Duodenal mucosa (tissue), 2 donors: ENCODE data around the gene AP4B1.
"Not testable (repeated sequence)": the region's sequence is repeated elsewhere in the genome, so short reads cannot be mapped to it uniquely, and the experiment has no call there.

ENCODE experiments used
- H3K27ac ChIP-seq: one replicate; pipeline ENCODE4 v1.7.0; 2013; ENCODE audit warnings: low read depth, low read length
- H3K27me3 ChIP-seq, 2 donors: one replicate each; pipeline ENCODE4 v1.7.0; 2013; ENCODE audit warnings: low read length in 2 of 2, control low read depth in 1 of 2; ENCODE audit not compliant: insufficient read depth in 2 of 2, control insufficient read depth in 1 of 2
- H3K36me3 ChIP-seq, 2 donors: one replicate each; pipeline ENCODE4 v1.7.0; 2013; ENCODE audit warnings: low read length in 2 of 2, control low read depth in 1 of 2; ENCODE audit not compliant: insufficient read depth in 2 of 2, control insufficient read depth in 1 of 2
- H3K4me1 ChIP-seq, 2 donors: one replicate each; pipeline ENCODE4 v1.7.0; 2013; ENCODE audit warnings: low read length in 2 of 2, control low read depth in 1 of 2; ENCODE audit not compliant: insufficient read depth in 2 of 2, control insufficient read depth in 1 of 2
- H3K4me3 ChIP-seq, 2 donors: one replicate each; pipeline ENCODE4 v1.7.0; 2013; ENCODE audit warnings: low read length in 2 of 2, low read depth in 1 of 2
- H3K9ac ChIP-seq, 2 donors: one replicate each; pipeline ENCODE4 v1.7.0; 2013; ENCODE audit warnings: low read length in 2 of 2, low read depth in 1 of 2
- H3K9me3 ChIP-seq, 2 donors: one replicate each; pipeline ENCODE4 v1.7.0; 2013; ENCODE audit warnings: low read length in 2 of 2, control low read depth in 1 of 2; ENCODE audit not compliant: control insufficient read depth in 1 of 2

The AP4B1 gene

DNA sequence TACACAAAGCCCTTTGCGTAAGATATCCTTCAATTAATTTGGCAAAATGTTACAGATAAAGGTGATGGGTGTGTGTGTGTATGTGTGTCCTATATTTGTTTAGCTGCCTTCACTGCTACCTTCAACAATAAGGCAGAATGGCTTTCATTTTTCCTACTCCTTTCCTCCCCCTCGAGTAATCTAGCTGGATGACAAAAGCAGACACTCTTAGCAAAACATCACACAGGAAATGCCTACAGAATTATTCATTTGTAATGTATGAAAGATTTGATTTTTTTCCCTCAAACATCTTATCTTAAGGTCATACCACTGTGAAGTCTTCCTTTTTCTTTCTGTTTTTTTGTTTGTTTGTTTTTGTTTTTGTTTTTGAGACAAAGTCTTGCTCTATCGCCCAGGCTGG lies 43.7 kb downstream of the AP4B1 start:
- Histone ChIP-seq H3K9ac (no peak overlapping the region), H3K4me1 (peaks cover 8 to 13% of the 10 kb centered on the region in 2 donors)

GRCh38 chr1:113859478-113860175 lies 45.0 kb downstream of the AP4B1 start:
- Histone ChIP-seq H3K4me3 (no peak overlapping the region), H3K27me3 (no peaks in the 10 kb centered on the region), H3K4me1 (peaks cover 8 to 13% of the 10 kb centered on the region in 2 donors), H3K9me3 (no peaks in the 10 kb centered on the region), H3K36me3 (peaks cover 0 to 10% of the 10 kb centered on the region in 2 donors), H3K27ac (no peak overlapping the region), H3K9ac (no peak overlapping the region)

More for the DNA sequence above, 43.7 kb downstream of the AP4B1 start:
- H3K36me3 ChIP-seq: peaks cover 0 to 6% of the 10 kb centered on the region in 2 donors
- H3K27me3 ChIP-seq: no peaks in the 10 kb centered on the region
- H3K27ac ChIP-seq: no peak overlapping the region
- H3K4me3 ChIP-seq: no peak overlapping the region
- H3K9me3 ChIP-seq: no peaks in the 10 kb centered on the region

GRCh38 chr1:113858982-113859381 lies 45.6 kb downstream of the AP4B1 start:
- Histone ChIP-seq H3K9me3 (no peaks in the 10 kb centered on the region), H3K27ac (no peak overlapping the region), H3K4me1 (peaks cover 8 to 13% of the 10 kb centered on the region in 2 donors)

GRCh38 chr1:113858418-113858817 lies 46.2 kb downstream of the AP4B1 start:
- Histone ChIP-seq H3K4me1 (peaks cover 8 to 13% of the 10 kb centered on the region in 2 donors), H3K9me3 (no peaks in the 10 kb centered on the region), H3K27ac (no peak overlapping the region), H3K36me3 (peaks cover 0 to 13% of the 10 kb centered on the region in 2 donors), H3K9ac (no peak overlapping the region), H3K4me3 (no peak overlapping the region), H3K27me3 (no peaks in the 10 kb centered on the region)

More at GRCh38 chr1:113858982-113859381, 45.6 kb downstream of the AP4B1 start:
- Histone ChIP-seq H3K27me3 (no peaks in the 10 kb centered on the region), H3K4me3 (no peak overlapping the region), H3K9ac (no peak overlapping the region), H3K36me3 (peaks cover 0 to 13% of the 10 kb centered on the region in 2 donors)

DNA sequence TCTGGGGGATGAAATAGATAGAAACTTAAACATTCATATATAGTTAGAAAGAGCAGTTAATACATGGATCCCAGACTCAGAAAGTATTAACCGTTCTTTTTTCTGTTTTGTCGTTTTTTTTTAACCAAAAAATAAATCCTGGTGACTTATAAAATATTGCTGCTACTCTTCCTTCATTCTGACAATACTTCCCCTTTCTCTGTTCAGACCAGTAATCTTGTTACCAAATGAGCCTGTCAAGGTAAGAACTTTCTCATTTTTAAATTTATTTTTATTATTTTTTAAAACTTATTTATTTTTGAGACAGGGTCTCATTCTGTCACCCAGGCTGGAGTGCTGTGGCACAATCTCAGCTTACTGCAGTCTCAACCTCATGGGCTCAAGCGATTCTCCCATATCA lies 46.8 kb downstream of the AP4B1 start:
- H3K27ac ChIP-seq: no peak overlapping the region
- peaks cover 0 to 12% of the 10 kb centered on the region in 2 donors for H3K36me3 ChIP-seq
- H3K9ac ChIP-seq: no peak overlapping the region
- peaks cover 8 to 13% of the 10 kb centered on the region in 2 donors for H3K4me1 ChIP-seq
- no peaks in the 10 kb centered on the region for H3K27me3 ChIP-seq
- H3K4me3 ChIP-seq: no peak overlapping the region
- no peaks in the 10 kb centered on the region for H3K9me3 ChIP-seq

- Histone ChIP-seq H3K36me3 (peaks cover 0 to 8% of the 10 kb centered on the region in 2 donors), H3K4me1 (peaks cover 8 to 13% of the 10 kb centered on the region in 2 donors), H3K9me3 (no peaks in the 10 kb centered on the region), H3K9ac (no peak overlapping the region), H3K4me3 (no peak overlapping the region), H3K27ac (no peak overlapping the region), H3K27me3 (no peaks in the 10 kb centered on the region)
These were observed 48.2 kb downstream of the AP4B1 start for GRCh38 chr1:113856401-113856790.

GRCh38 chr1:113855630-113856400 lies 48.8 kb downstream of the AP4B1 start:
- peaks cover 8 to 12% of the 10 kb centered on the region in 2 donors for H3K4me1 ChIP-seq
- peaks cover 0 to 8% of the 10 kb centered on the region in 2 donors for H3K36me3 ChIP-seq
- no peak overlapping the region for H3K27ac ChIP-seq
- no peaks in the 10 kb centered on the region for H3K9me3 ChIP-seq
- H3K4me3 ChIP-seq: no peak overlapping the region
- no peak overlapping the region for H3K9ac ChIP-seq
- no peaks in the 10 kb centered on the region for H3K27me3 ChIP-seq

DNA sequence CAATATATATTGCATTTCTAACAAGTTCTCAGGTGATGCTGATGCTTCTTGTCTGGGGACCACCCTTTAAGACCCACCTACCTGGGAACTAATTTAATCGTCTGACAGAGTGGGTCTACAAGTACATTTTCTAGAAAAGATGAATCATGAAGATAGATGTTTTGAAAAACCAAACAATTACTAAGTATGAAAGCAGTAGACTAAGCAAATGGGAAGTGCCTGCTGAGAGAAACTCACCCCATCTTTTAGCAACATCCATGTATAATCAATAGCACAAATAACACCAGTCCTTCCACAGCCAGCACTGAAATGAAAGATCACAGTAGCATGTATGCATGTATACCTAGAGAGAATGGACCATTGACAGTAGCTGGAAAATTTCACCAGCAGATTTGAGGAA lies 50.4 kb downstream of the AP4B1 start:
- H3K36me3 ChIP-seq: peaks cover 0 to 8% of the 10 kb centered on the region in 2 donors
- H3K4me3 ChIP-seq: no peak overlapping the region
- H3K27me3 ChIP-seq: no peaks in the 10 kb centered on the region

DNA sequence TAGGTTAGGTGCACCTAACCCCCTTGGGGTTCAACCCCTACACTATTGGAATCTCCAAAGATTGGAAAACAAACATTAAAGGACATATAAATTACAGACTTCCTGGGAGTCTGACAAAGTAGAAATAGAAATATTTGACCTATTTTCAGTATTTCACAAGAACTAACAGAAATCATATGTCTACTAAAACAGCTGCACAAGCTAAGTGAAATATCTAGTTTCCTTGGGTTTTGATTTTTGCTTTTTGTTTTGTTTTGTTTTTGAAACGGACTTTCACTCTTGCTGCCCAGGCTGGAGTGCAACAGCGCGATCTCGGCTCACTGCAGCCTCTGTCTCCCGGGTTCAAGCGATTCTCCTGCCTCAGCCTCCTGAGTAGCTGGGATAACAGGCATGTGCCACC lies 51.9 kb downstream of the AP4B1 start:
- not testable (repeated sequence) for H3K27me3 ChIP-seq, H3K27ac ChIP-seq, H3K9me3 ChIP-seq

More for the DNA sequence above, 50.4 kb downstream of the AP4B1 start:
- Histone ChIP-seq H3K9ac (no peak overlapping the region), H3K9me3 (no peaks in the 10 kb centered on the region), H3K27ac (no peak overlapping the region), H3K4me1 (no peaks in the 10 kb centered on the region)

GRCh38 chr1:113850127-113850796 lies 54.3 kb downstream of the AP4B1 start:
- peaks cover 6 to 8% of the 10 kb centered on the region in 2 donors for H3K36me3 ChIP-seq
- H3K4me3 ChIP-seq: no peak overlapping the region
- H3K27ac ChIP-seq: no peak overlapping the region
- H3K4me1 ChIP-seq: no peaks in the 10 kb centered on the region
- H3K27me3 ChIP-seq: no peaks in the 10 kb centered on the region
- H3K9ac ChIP-seq: no peak overlapping the region
- no peaks in the 10 kb centered on the region for H3K9me3 ChIP-seq

More for the DNA sequence above, 51.9 kb downstream of the AP4B1 start:
- not testable (repeated sequence) for H3K4me3 ChIP-seq, H3K36me3 ChIP-seq, H3K9ac ChIP-seq, H3K4me1 ChIP-seq
